Measurements from ENCODE around the gene ATF6.
"Not testable (repeated sequence)": the region's sequence is repeated elsewhere in the genome, so short reads cannot be mapped to it uniquely, and the experiment has no call there.

The ATF6 gene

GRCh38 chr1:161766102-161766981, at the start of gene ATF6:
ATF6 (plus strand) TSS chr1:161766320; CDS start chr1:161766361, 41 bp downstream.
- DNase-seq (ENCODE audit: low spot score): peak; percentile 79

GRCh38 chr1:161718559-161719324, 47.4 kb upstream of the ATF6 start:
- DNase-seq (ENCODE audit: low spot score): peak; percentile 51

- no peak for DNase-seq (ENCODE audit: low spot score)
Observed at GRCh38 chr1:161719325-161719611, 46.9 kb upstream of the ATF6 start.

GRCh38 chr1:161720422-161720821, 45.7 kb upstream of the ATF6 start:
- DNase-seq (ENCODE audit: low spot score): no peak

- no peak for DNase-seq (ENCODE audit: low spot score)
Observed at GRCh38 chr1:161720956-161721737, 45.0 kb upstream of the ATF6 start, which contains the start of gene FCRLB. FCRLB (plus strand) TSS chr1:161721544; CDS start chr1:161722673, 1,129 bp downstream.

GRCh38 chr1:161721738-161722343, 44.3 kb upstream of the ATF6 start:
- DNase-seq (ENCODE audit: low spot score): no peak

- DNase-seq (ENCODE audit: low spot score): no peak
Observed at GRCh38 chr1:161722406-161722805, 43.7 kb upstream of the ATF6 start.

GRCh38 chr1:161723459-161724141, 42.5 kb upstream of the ATF6 start:
- DNase-seq (ENCODE audit: low spot score): no peak

- DNase-seq (ENCODE audit: low spot score): not testable (repeated sequence)
Observed at GRCh38 chr1:161725258-161725907, 40.7 kb upstream of the ATF6 start.

GRCh38 chr1:161725908-161726472, 40.1 kb upstream of the ATF6 start:
- DNase-seq (ENCODE audit: low spot score): peak; percentile 38

- DNase-seq (ENCODE audit: low spot score): peak; percentile 79
Observed at GRCh38 chr1:161726473-161727255, 39.5 kb upstream of the ATF6 start.

GRCh38 chr1:161727256-161727924, 38.7 kb upstream of the ATF6 start:
- peak; percentile 13 for DNase-seq (ENCODE audit: low spot score)

- DNase-seq (ENCODE audit: low spot score): no peak
Observed at GRCh38 chr1:161728376-161729226, 37.5 kb upstream of the ATF6 start.

- DNase-seq (ENCODE audit: low spot score): no peak
Observed at GRCh38 chr1:161730050-161730564, 36.0 kb upstream of the ATF6 start.

GRCh38 chr1:161731241-161731640, 34.9 kb upstream of the ATF6 start:
- no peak for DNase-seq (ENCODE audit: low spot score)

GRCh38 chr1:161731981-161732718, 34.0 kb upstream of the ATF6 start:
- DNase-seq (ENCODE audit: low spot score): no peak

- DNase-seq (ENCODE audit: low spot score): no peak
Observed at GRCh38 chr1:161733526-161733925, 32.6 kb upstream of the ATF6 start.
